ENCODE data around the gene COMMD1.

The COMMD1 gene

GRCh38 chr2:62042400-62042799 lies 136.9 kb downstream of the COMMD1 start:
- Mint-ChIP-seq H3K4me1 (ENCODE audit: low read depth) (peaks cover 24% of the 10 kb centered on the region), H3K4me3 (no peak overlapping the region), H3K27me3 (no peaks in the 10 kb centered on the region), H3K36me3 (ENCODE audit: low read depth) (peaks cover 24% of the 10 kb centered on the region), H3K27ac (no peak overlapping the region), H3K9me3 (peaks cover 7% of the 10 kb centered on the region)
- DNase-seq = no peak

- H3K27me3 Mint-ChIP-seq = no peaks in the 10 kb centered on the region
- peaks cover 24% of the 10 kb centered on the region for H3K4me1 Mint-ChIP-seq (ENCODE audit: low read depth)
- DNase-seq = no peak
- H3K36me3 Mint-ChIP-seq (ENCODE audit: low read depth) = peaks cover 24% of the 10 kb centered on the region
- H3K27ac Mint-ChIP-seq = no peak overlapping the region
- no peak overlapping the region for H3K4me3 Mint-ChIP-seq
- H3K9me3 Mint-ChIP-seq = peaks cover 7% of the 10 kb centered on the region
Observed at GRCh38 chr2:62042944-62043343, 137.5 kb downstream of the COMMD1 start.

- peaks cover 7% of the 10 kb centered on the region for H3K9me3 Mint-ChIP-seq
- H3K27ac Mint-ChIP-seq = no peak overlapping the region
- no peak for DNase-seq
- H3K4me3 Mint-ChIP-seq = no peak overlapping the region
- no peaks in the 10 kb centered on the region for H3K27me3 Mint-ChIP-seq
- H3K4me1 Mint-ChIP-seq (ENCODE audit: low read depth) = peaks cover 8% of the 10 kb centered on the region
- H3K36me3 Mint-ChIP-seq (ENCODE audit: low read depth) = peaks cover 24% of the 10 kb centered on the region
Observed at GRCh38 chr2:62045017-62045543, 139.6 kb downstream of the COMMD1 start.

GRCh38 chr2:62046141-62046540 lies 140.7 kb downstream of the COMMD1 start:
- no peak for DNase-seq
- Mint-ChIP-seq H3K36me3 (ENCODE audit: low read depth) (peaks cover 24% of the 10 kb centered on the region), H3K4me1 (ENCODE audit: low read depth) (peaks cover 5% of the 10 kb centered on the region), H3K4me3 (no peak overlapping the region), H3K9me3 (peaks cover 7% of the 10 kb centered on the region), H3K27me3 (no peaks in the 10 kb centered on the region), H3K27ac (no peak overlapping the region)

GRCh38 chr2:62050456-62051045 lies 145.1 kb downstream of the COMMD1 start:
- Mint-ChIP-seq H3K27me3 (no peaks in the 10 kb centered on the region), H3K4me3 (no peak overlapping the region), H3K36me3 (ENCODE audit: low read depth) (no peaks in the 10 kb centered on the region), H3K27ac (no peak overlapping the region), H3K4me1 (ENCODE audit: low read depth) (peaks cover 16% of the 10 kb centered on the region), H3K9me3 (no peaks in the 10 kb centered on the region)
- DNase-seq = no peak

- DNase-seq = no peak
- Mint-ChIP-seq H3K9me3 (no peaks in the 10 kb centered on the region), H3K27ac (no peak overlapping the region), H3K36me3 (ENCODE audit: low read depth) (no peaks in the 10 kb centered on the region), H3K4me3 (no peak overlapping the region), H3K4me1 (ENCODE audit: low read depth) (peaks cover 16% of the 10 kb centered on the region), H3K27me3 (no peaks in the 10 kb centered on the region)
Observed at GRCh38 chr2:62054029-62054791, 148.7 kb downstream of the COMMD1 start.

GRCh38 chr2:62054916-62055450 lies 149.5 kb downstream of the COMMD1 start:
- peaks cover 16% of the 10 kb centered on the region for H3K4me1 Mint-ChIP-seq (ENCODE audit: low read depth)
- H3K36me3 Mint-ChIP-seq (ENCODE audit: low read depth) = peaks cover 6% of the 10 kb centered on the region
- H3K9me3 Mint-ChIP-seq = no peaks in the 10 kb centered on the region
- H3K4me3 Mint-ChIP-seq = no peak overlapping the region
- H3K27ac Mint-ChIP-seq = no peak overlapping the region
- H3K27me3 Mint-ChIP-seq = no peaks in the 10 kb centered on the region
- no peak for DNase-seq

GRCh38 chr2:62055724-62056336 lies 150.4 kb downstream of the COMMD1 start:
- H3K36me3 Mint-ChIP-seq (ENCODE audit: low read depth) = peaks cover 6% of the 10 kb centered on the region
- H3K27me3 Mint-ChIP-seq = no peaks in the 10 kb centered on the region
- H3K9me3 Mint-ChIP-seq = no peaks in the 10 kb centered on the region
- no peak overlapping the region for H3K4me3 Mint-ChIP-seq
- no peak for DNase-seq
- H3K27ac Mint-ChIP-seq = no peak overlapping the region
- peaks cover 16% of the 10 kb centered on the region for H3K4me1 Mint-ChIP-seq (ENCODE audit: low read depth)

GRCh38 chr2:62056341-62056740 lies 150.9 kb downstream of the COMMD1 start:
- Mint-ChIP-seq H3K4me3 (no peak overlapping the region), H3K36me3 (ENCODE audit: low read depth) (peaks cover 6% of the 10 kb centered on the region), H3K27me3 (no peaks in the 10 kb centered on the region), H3K27ac (no peak overlapping the region), H3K9me3 (no peaks in the 10 kb centered on the region), H3K4me1 (ENCODE audit: low read depth) (peaks cover 16% of the 10 kb centered on the region)
- no peak for DNase-seq

- Mint-ChIP-seq H3K4me1 (ENCODE audit: low read depth) (peaks cover 4% of the 10 kb centered on the region), H3K27me3 (no peaks in the 10 kb centered on the region), H3K9me3 (no peaks in the 10 kb centered on the region), H3K4me3 (no peak overlapping the region), H3K36me3 (ENCODE audit: low read depth) (peaks cover 12% of the 10 kb centered on the region), H3K27ac (no peak overlapping the region)
- no peak for DNase-seq
Observed at GRCh38 chr2:62065243-62065642, 159.8 kb downstream of the COMMD1 start.

GRCh38 chr2:62071126-62071598 lies 165.7 kb downstream of the COMMD1 start:
- no peak overlapping the region for H3K27ac Mint-ChIP-seq
- H3K4me1 Mint-ChIP-seq (ENCODE audit: low read depth) = peaks cover under 1% of the 10 kb centered on the region
- peaks cover 26% of the 10 kb centered on the region for H3K36me3 Mint-ChIP-seq (ENCODE audit: low read depth)
- H3K9me3 Mint-ChIP-seq = peaks cover 5% of the 10 kb centered on the region
- no peak overlapping the region for H3K4me3 Mint-ChIP-seq
- no peaks in the 10 kb centered on the region for H3K27me3 Mint-ChIP-seq
- no peak for DNase-seq

GRCh38 chr2:62071760-62072680 lies 166.5 kb downstream of the COMMD1 start:
- H3K4me3 Mint-ChIP-seq = no peak overlapping the region

GRCh38 chr2:62074233-62074632 lies 168.8 kb downstream of the COMMD1 start:
- H3K9me3 Mint-ChIP-seq = peaks cover 5% of the 10 kb centered on the region
- peaks cover 24% of the 10 kb centered on the region for H3K36me3 Mint-ChIP-seq (ENCODE audit: low read depth)
- no peak for DNase-seq
- no peaks in the 10 kb centered on the region for H3K27me3 Mint-ChIP-seq
- H3K27ac Mint-ChIP-seq = no peak overlapping the region
- no peak overlapping the region for H3K4me3 Mint-ChIP-seq
- no peaks in the 10 kb centered on the region for H3K4me1 Mint-ChIP-seq (ENCODE audit: low read depth)

More at GRCh38 chr2:62071760-62072680, 166.5 kb downstream of the COMMD1 start:
- no peak for DNase-seq
- Mint-ChIP-seq H3K4me1 (ENCODE audit: low read depth) (no peaks in the 10 kb centered on the region), H3K36me3 (ENCODE audit: low read depth) (peaks cover 25% of the 10 kb centered on the region), H3K9me3 (peaks cover 5% of the 10 kb centered on the region), H3K27me3 (no peaks in the 10 kb centered on the region), H3K27ac (no peak overlapping the region)
